Testis (tissue), 3 donors: ENCODE measurements around the gene ZNF618. TPM values are rescaled to one million over a fixed set of nuclear protein-coding genes. Genes with fewer than 3 reads are reported as not detected.

Experiments
- DNase-seq: peaks from one replicate; pipeline ENCODE4 v3.0.0-alpha.2; 2019
- H3K27ac ChIP-seq, 2 donors: fragments of 200-600 bp; sonication (generic); one replicate each; pipeline ENCODE4 v1.5.1; 2019
- H3K27me3 ChIP-seq: fragments of 200-600 bp; sonication (generic); one replicate; pipeline ENCODE4 v1.5.1; 2019
- H3K36me3 ChIP-seq: fragments of 200-600 bp; sonication (generic); one replicate; pipeline ENCODE4 v1.5.1; 2017; ENCODE audit warnings: low read depth; ENCODE audit errors: missing control alignments
- H3K4me1 ChIP-seq: fragments of 200-600 bp; sonication (generic); one replicate; pipeline ENCODE4 v1.5.1; 2019
- H3K4me3 ChIP-seq, 2 donors: fragments of 200-600 bp; sonication (generic); one replicate each; pipeline ENCODE4 v1.5.1; 2017 to 2019
- H3K9me3 ChIP-seq: fragments of 200-600 bp; sonication (generic); one replicate; pipeline ENCODE4 v1.5.1; 2017
- POLR2A ChIP-seq: fragments of 450-650 bp; IDR thresholded peaks from one replicate; pipeline ENCODE4 v1.6.1; 2017; ENCODE audit warnings: antibody characterized with exemption, mild to moderate bottlenecking, moderate library complexity
- WGBS, 2 donors: methylation state at CpG; one replicate each; pipeline ENCODE4 v1.1.5; 2018; 5-methylcytosine and 5-hydroxymethylcytosine counted together
- intact Hi-C: fragments of 100-400 bp; cut with DNase I; formaldehyde crosslinking; loops from one replicate; pipeline ENCODE4 v1.15.1; 2023; ENCODE audit warnings: low total_unique reads
- polyA plus RNA-seq: library from polyadenylated mRNA; stranded (reverse); fragments of 350-450 nt; fragmentation: Illumina TruSeq; extraction: RNeasy Lipid Tissue Mini Kit (QIAGEN cat#74804); gene quantifications from one replicate; pipeline ENCODE4 v1.2.3, GENCODE V29; 2014; ENCODE audit warnings: low read depth, low replicate concordance; ENCODE audit not compliant: insufficient read depth
- total RNA-seq, 2 donors: library from RNA; depleted of rRNA; stranded (reverse); fragments of >200 nt; gene quantifications; one replicate each; pipeline ENCODE4 v1.2.3, GENCODE V29; 2016
- TF ChIP-seq, protein P1 (sequence below), 3 experiments: fragments of 450-650 bp in 2 of 3; fragments of 200-600 bp in 1 of 3; sonication (generic) in 1 of 3; IDR thresholded peaks; one replicate each; pipeline ENCODE4 v1.5.1; 2016 to 2019; ENCODE audit warnings: antibody characterized with exemption in 3 of 3, mild to moderate bottlenecking in 2 of 3, moderate library complexity in 1 of 3

ZNF618 gene
- total and polyA plus RNA-seq, 3 donors from 2014 or later, result 6.8 to 15.2 (median 14.6) TPM

DNA sequence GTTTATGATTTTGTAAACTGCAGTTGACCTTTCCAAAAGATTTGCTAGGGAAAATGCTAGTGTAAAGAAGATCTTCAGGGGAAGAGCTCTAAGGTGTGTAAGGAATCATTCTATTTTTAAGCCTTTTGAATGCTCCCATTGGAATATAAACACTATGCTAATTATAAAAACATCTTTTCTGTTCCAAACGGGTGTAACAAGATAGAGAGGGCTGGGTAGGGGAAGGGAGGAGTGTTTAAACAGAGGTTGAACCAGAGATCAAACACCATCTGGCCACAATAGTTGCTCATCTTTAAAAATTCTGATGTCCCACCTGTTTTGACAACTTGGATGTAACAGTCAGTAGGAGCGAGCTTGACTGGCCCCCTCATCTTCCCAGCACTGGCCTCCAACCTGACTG is 38.4 kb downstream of the ZNF618 start:
- no peak for TF ChIP-seq POLR2A
- TF ChIP-seq, protein P1, sequence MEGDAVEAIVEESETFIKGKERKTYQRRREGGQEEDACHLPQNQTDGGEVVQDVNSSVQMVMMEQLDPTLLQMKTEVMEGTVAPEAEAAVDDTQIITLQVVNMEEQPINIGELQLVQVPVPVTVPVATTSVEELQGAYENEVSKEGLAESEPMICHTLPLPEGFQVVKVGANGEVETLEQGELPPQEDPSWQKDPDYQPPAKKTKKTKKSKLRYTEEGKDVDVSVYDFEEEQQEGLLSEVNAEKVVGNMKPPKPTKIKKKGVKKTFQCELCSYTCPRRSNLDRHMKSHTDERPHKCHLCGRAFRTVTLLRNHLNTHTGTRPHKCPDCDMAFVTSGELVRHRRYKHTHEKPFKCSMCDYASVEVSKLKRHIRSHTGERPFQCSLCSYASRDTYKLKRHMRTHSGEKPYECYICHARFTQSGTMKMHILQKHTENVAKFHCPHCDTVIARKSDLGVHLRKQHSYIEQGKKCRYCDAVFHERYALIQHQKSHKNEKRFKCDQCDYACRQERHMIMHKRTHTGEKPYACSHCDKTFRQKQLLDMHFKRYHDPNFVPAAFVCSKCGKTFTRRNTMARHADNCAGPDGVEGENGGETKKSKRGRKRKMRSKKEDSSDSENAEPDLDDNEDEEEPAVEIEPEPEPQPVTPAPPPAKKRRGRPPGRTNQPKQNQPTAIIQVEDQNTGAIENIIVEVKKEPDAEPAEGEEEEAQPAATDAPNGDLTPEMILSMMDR (IDR thresholded peaks at IDR 0.05), result no peak
- Histone ChIP-seq H3K9me3 (no peaks in the 10 kb centered on the region), H3K36me3 (no peaks in the 10 kb centered on the region), H3K27me3 (no peaks in the 10 kb centered on the region), H3K4me3 (no peak overlapping the region), H3K4me1 (no peaks in the 10 kb centered on the region), H3K27ac (no peak overlapping the region)
- WGBS, 2 donors, result 61 to 69% methylated on average over 2 of the region's 2 CpGs
- no peak for DNase-seq
- intact Hi-C loops, result no loop called here

DNA sequence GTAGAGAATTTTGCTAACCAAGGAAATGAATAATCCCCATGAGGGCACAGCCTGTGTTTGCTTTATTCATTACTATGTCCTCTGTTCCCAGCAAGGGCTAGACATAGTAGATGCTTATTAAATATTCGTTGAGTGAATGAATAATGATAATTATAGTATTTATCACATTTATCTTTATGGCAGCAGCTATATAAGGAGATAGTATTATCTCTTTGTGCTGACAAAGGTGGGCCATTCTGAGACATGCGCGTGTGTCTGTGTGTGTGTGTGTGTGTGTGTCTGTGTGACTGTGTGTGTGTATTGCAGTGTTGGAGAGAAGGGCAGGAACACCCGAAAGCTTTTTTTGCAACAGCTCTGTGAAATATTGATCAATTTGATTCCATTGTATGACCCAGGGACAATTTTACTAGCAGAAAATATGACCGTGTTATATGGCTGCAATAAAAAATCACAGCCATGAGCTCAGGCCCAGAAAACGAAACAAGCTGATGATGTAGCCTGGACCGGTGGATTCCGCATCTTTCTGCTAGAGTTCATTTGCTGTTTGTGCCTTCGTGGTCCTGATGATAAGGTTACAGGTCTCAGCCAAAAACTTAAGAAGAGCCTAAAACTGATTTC is 39.8 kb downstream of the ZNF618 start:
- no peaks in the 10 kb centered on the region for H3K27me3 ChIP-seq
- no peaks in the 10 kb centered on the region for H3K4me1 ChIP-seq
- H3K4me3 ChIP-seq, result no peak overlapping the region
- DNase-seq, result no peak
- H3K36me3 ChIP-seq, result no peaks in the 10 kb centered on the region
- 92 to 94% methylated on average over 9 of the region's 9 CpGs for WGBS, 2 donors
- intact Hi-C loops, result no loop called here
- TF ChIP-seq POLR2A, result no peak
- TF ChIP-seq, protein P1 (IDR thresholded peaks at IDR 0.05), result no peak
- H3K27ac ChIP-seq, result no peak overlapping the region
- no peaks in the 10 kb centered on the region for H3K9me3 ChIP-seq

DNA sequence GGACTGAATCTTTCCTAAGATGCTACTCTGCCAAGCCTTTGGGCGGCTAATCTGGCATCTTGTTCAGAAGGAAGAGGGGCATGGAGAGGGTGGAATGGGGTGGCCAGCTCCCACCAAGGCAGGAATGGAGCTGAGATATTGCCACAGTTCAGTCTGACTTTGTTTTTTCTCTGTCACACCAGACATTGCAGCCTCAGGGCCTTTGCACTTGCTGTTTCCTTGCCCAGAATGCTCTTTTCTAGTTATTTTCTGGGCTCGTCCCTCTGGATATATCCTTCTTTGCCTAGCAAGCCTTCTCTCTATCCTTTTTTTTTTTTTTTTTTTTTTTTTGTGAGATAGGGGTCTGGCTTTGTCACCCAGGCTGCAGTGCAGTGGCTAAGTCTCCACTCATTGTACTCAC is 40.8 kb downstream of the ZNF618 start:
- no peaks in the 10 kb centered on the region for H3K36me3 ChIP-seq
- no peak for DNase-seq
- H3K4me3 ChIP-seq, result no peak overlapping the region
- no peak for TF ChIP-seq POLR2A
- TF ChIP-seq, protein P1 (IDR thresholded peaks at IDR 0.05), result no peak
- intact Hi-C loops, result no loop called here
- H3K9me3 ChIP-seq, result no peaks in the 10 kb centered on the region
- H3K27me3 ChIP-seq, result no peaks in the 10 kb centered on the region
- H3K4me1 ChIP-seq, result no peaks in the 10 kb centered on the region
- H3K27ac ChIP-seq, result no peak overlapping the region
- 90 to 96% methylated on average over 2 of the region's 2 CpGs for WGBS, 2 donors

DNA sequence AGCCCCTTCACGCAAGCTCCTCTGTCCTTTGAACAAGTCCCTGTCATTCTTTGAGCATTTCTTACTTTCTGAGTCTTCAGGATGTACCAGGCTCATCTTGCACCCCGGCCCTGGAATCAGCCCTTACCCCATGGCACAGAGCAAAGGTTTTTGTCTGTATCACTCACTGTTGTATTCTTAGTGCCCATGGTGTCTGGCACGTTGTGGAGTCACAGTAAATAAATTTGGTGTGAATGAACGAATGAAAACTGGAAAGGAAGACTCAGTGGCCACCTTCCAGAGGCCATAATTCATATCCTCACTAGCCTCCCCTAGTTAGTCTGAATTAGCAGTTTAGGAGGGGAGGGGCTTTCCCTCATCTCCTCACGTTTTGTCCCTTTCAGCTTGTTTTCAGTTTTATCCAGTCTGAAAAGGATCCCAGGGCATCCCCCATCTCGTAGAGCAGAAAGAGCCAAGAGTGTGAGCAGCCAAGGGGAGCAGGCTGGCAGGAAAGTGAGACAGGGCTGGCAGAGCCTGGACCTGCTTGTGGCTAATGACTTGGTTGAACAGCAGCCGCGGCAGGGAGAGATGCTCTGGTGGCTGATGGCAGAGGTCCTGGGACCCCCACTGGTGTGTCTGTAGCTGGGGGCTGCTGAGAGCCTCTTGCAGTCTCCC is 42.7 kb downstream of the ZNF618 start:
- Histone ChIP-seq H3K4me3 (no peak overlapping the region), H3K27ac (no peak overlapping the region), H3K9me3 (no peaks in the 10 kb centered on the region), H3K4me1 (no peaks in the 10 kb centered on the region), H3K36me3 (no peaks in the 10 kb centered on the region), H3K27me3 (no peaks in the 10 kb centered on the region)
- DNase-seq, result no peak
- TF ChIP-seq POLR2A, result no peak
- TF ChIP-seq, protein P1 (IDR thresholded peaks at IDR 0.05), result no peak
- 79 to 82% methylated on average over 8 of the region's 8 CpGs for WGBS, 2 donors
- intact Hi-C loops, result no loop called here

DNA sequence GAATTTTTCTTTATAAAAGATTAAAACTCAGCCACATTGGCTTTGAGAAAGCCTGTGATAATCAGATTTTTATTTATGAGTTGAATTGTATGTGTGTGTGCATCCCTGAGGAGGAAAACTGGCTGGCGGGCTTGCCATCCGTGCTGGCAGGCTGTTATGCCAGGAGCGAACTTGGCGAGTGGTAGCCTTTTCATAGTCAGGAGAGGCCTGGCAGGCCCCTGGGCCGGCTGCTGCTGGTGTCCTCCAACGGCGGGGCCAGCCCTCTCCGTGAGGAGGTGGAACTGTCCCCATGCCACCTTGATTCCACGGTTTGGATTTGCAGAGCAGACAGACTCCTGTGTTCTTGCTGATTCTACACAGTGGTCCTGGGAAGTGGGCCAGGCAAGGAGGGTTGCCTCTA is 43.3 kb downstream of the ZNF618 start:
- Histone ChIP-seq H3K4me3 (no peak overlapping the region), H3K4me1 (no peaks in the 10 kb centered on the region), H3K36me3 (no peaks in the 10 kb centered on the region), H3K27ac (no peak overlapping the region), H3K9me3 (no peaks in the 10 kb centered on the region), H3K27me3 (no peaks in the 10 kb centered on the region)
- TF ChIP-seq, protein P1 (IDR thresholded peaks at IDR 0.05), result no peak
- TF ChIP-seq POLR2A, result no peak
- intact Hi-C loops, result no loop called here
- no peak for DNase-seq
- 87 to 91% methylated on average over 9 of the region's 9 CpGs for WGBS, 2 donors
